MM.1S (cell line): Measurements from ENCODE around the gene CDC27.

Experiments used
- EZH2 ChIP-seq: fragments of 300-600 bp; sonication (generic); optimal IDR thresholded peaks from 2 replicates; pipeline ENCODE3; 2017; ENCODE audit warnings: low read depth, mild to moderate bottlenecking, antibody characterized with exemption, low read length, mixed read lengths
- TF ChIP-seq, protein P1 (sequence below): fragments of 300-600 bp; sonication (generic); IDR thresholded peaks from 2 replicates; pipeline ENCODE4 v1.5.1; 2016; ENCODE audit warnings: antibody characterized with exemption, low read length, mixed read lengths

DNA sequence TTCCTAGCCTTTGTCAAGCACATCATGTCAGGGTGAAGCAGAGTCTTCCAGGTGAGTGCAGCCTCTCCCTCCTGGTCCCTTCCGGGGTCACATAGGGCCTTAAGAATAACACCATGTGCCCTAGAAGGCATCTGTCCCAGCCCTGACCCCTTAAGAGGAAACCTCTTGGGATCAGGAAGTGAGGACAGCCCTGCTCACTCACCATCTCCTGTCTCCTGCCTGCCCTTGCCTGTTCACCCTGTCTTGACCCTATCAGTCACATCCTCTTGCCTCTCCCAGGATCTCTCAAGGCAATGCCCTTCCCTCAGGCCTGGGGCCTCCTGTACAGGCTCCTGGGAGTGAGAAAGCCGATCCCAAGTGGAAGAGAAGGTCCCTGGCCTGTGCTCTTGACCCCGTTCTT is 33.9 kb upstream of the CDC27 start:
- TF ChIP-seq, protein P1, sequence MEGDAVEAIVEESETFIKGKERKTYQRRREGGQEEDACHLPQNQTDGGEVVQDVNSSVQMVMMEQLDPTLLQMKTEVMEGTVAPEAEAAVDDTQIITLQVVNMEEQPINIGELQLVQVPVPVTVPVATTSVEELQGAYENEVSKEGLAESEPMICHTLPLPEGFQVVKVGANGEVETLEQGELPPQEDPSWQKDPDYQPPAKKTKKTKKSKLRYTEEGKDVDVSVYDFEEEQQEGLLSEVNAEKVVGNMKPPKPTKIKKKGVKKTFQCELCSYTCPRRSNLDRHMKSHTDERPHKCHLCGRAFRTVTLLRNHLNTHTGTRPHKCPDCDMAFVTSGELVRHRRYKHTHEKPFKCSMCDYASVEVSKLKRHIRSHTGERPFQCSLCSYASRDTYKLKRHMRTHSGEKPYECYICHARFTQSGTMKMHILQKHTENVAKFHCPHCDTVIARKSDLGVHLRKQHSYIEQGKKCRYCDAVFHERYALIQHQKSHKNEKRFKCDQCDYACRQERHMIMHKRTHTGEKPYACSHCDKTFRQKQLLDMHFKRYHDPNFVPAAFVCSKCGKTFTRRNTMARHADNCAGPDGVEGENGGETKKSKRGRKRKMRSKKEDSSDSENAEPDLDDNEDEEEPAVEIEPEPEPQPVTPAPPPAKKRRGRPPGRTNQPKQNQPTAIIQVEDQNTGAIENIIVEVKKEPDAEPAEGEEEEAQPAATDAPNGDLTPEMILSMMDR: no peak
- no peak for TF ChIP-seq EZH2
